ENCODE results near the gene CRACR2A. TPM values are rescaled to one million over a fixed set of nuclear protein-coding genes. Genes with fewer than 3 reads are reported as not detected.

Gene CRACR2A
- total and polyA plus RNA-seq, 9 of the 15 experiments (the other 6 are each of a cell fraction or from before 2014, with no cell fraction given) = 2.1 to 15.1 (median 10.4) TPM

DNA sequence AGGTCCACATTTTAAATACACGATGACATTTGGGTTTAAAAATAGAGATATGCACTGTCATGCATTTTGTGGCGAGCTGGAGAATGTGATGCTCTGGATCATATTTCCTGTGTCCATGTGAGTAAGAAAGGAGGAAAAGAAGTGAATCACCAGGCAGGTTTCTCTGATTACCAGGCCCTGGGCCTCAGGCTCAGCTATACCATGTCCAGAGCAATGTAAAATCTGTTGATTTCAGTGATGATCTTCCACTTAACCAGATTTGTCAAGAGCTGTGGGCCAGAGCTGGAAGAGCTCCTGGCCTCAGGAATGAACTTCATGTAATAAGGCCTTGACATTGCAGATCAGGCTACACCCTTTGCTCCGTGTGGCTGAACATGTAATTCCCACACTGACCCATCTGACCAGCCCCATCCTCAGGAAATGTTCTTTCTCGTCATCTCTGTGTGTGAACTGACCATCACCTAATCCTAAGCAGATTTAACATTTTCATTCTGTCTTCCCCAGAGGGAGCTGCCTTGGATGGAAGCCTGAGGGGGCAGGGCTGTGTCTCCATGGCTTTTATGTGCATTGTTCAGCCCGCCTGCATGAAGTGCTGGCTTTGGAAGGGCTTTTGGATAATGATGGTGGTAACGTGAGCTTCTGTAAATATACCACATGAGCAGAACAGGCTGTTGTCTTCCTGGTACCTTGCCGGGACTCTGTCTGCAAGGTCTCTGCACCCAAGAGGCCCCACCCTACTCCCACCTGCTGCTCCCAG, 54.5 kb downstream of the CRACR2A start (continued):
- TF ChIP-seq, protein P1, sequence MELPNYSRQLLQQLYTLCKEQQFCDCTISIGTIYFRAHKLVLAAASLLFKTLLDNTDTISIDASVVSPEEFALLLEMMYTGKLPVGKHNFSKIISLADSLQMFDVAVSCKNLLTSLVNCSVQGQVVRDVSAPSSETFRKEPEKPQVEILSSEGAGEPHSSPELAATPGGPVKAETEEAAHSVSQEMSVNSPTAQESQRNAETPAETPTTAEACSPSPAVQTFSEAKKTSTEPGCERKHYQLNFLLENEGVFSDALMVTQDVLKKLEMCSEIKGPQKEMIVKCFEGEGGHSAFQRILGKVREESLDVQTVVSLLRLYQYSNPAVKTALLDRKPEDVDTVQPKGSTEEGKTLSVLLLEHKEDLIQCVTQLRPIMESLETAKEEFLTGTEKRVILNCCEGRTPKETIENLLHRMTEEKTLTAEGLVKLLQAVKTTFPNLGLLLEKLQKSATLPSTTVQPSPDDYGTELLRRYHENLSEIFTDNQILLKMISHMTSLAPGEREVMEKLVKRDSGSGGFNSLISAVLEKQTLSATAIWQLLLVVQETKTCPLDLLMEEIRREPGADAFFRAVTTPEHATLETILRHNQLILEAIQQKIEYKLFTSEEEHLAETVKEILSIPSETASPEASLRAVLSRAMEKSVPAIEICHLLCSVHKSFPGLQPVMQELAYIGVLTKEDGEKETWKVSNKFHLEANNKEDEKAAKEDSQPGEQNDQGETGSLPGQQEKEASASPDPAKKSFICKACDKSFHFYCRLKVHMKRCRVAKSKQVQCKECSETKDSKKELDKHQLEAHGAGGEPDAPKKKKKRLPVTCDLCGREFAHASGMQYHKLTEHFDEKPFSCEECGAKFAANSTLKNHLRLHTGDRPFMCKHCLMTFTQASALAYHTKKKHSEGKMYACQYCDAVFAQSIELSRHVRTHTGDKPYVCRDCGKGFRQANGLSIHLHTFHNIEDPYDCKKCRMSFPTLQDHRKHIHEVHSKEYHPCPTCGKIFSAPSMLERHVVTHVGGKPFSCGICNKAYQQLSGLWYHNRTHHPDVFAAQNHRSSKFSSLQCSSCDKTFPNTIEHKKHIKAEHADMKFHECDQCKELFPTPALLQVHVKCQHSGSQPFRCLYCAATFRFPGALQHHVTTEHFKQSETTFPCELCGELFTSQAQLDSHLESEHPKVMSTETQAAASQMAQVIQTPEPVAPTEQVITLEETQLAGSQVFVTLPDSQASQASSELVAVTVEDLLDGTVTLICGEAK (IDR thresholded peaks at IDR 0.05) = no peak
- TF ChIP-seq, protein P1 (CRISPR knock-in tag; IDR thresholded peaks at IDR 0.05) = no peak
- TF ChIP-seq, protein P2, sequence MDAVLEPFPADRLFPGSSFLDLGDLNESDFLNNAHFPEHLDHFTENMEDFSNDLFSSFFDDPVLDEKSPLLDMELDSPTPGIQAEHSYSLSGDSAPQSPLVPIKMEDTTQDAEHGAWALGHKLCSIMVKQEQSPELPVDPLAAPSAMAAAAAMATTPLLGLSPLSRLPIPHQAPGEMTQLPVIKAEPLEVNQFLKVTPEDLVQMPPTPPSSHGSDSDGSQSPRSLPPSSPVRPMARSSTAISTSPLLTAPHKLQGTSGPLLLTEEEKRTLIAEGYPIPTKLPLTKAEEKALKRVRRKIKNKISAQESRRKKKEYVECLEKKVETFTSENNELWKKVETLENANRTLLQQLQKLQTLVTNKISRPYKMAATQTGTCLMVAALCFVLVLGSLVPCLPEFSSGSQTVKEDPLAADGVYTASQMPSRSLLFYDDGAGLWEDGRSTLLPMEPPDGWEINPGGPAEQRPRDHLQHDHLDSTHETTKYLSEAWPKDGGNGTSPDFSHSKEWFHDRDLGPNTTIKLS (IDR thresholded peaks at IDR 0.05; ENCODE audit: borderline replicate concordance, low read depth) = no peak
- TF ChIP-seq ZNF316 (IDR thresholded peaks at IDR 0.05) (0 out of 2 replicates have a peak, but pooled peaks have one; percentile 9), ZNF766 (CRISPR knock-in tag; conservative IDR thresholded peaks at IDR 0.05) (no peak)

Data from K562 (cell line).